ENCODE measurements around the gene PNPLA7. TPM values are rescaled to one million over a fixed set of nuclear protein-coding genes. Genes with fewer than 3 reads are reported as not detected.

The PNPLA7 gene
- total and polyA plus RNA-seq, 2 of the 8 experiments (the other 6 are each of a cell fraction or from before 2014, with no cell fraction given), result 0.35 to 0.47 TPM

- 88% methylated on average over 33 of the region's 33 CpGs; no CpG with 5 or more reads in 1 of the 2 experiments for WGBS, 2 experiments (ENCODE audit: extremely low coverage in 1 of 2, insufficient coverage in 1 of 2, insufficient read length in 1 of 2, insufficient replicate concordance in 2 of 2, low coverage in 1 of 2, low lambda C conversion rate in 2 of 2, missing lambda C conversion rate in 1 of 2)
- Histone ChIP-seq H2BK20ac (ENCODE audit: low read length) (no peak overlapping the region), H2BK5ac (ENCODE audit: low read depth, low read length) (no peak overlapping the region), H3K27ac (ENCODE audit: low read depth, low read length) (no peak overlapping the region), H3K14ac (ENCODE audit: insufficient read length) (no peak overlapping the region), H3K18ac (ENCODE audit: extremely low read depth, low read length) (no peak overlapping the region), H2BK120ac (replicated peaks; ENCODE audit: low read depth, low read length) (no peak overlapping the region), H3K4ac (replicated peaks; ENCODE audit: insufficient read length, low read depth, low read length) (no peak overlapping the region), H4K5ac (ENCODE audit: insufficient read length, low read depth, low read length) (no peak overlapping the region), H3K23me2 (ENCODE audit: low read depth, low read length) (no peaks in the 10 kb centered on the region), H3K9ac (replicated peaks in 1 of 4; ENCODE audit: extremely low read depth in 1 of 4, low read depth in 3 of 4, low read length in 3 of 4) (no peak overlapping the region), H4K8ac (ENCODE audit: extremely low read depth, insufficient read depth, low read length) (no peak overlapping the region), H3K23ac (ENCODE audit: insufficient read length) (no peak overlapping the region), H3K56ac (replicated peaks; ENCODE audit: insufficient read length, low read depth, low read length) (no peak overlapping the region), H3K9me3 (ENCODE audit: insufficient read depth in 2 of 2, low read depth in 1 of 2, low read length in 1 of 2) (no peaks in the 10 kb centered on the region; a peak in 1 of 4 replicates), H2AFZ (ENCODE audit: low read length) (no peak overlapping the region), H3K36me3 (ENCODE audit: control insufficient read depth in 2 of 4, insufficient read depth in 4 of 4, low read length in 3 of 4) (no peaks in the 10 kb centered on the region; a peak in 2 of 8 replicates), H3K4me1 (replicated peaks in 1 of 4; ENCODE audit: control insufficient read depth in 3 of 4, insufficient read depth in 4 of 4, low read length in 3 of 4) (no peaks in the 10 kb centered on the region), H2BK15ac (ENCODE audit: low read length) (no peak overlapping the region), H2BK12ac (ENCODE audit: low read depth, low read length) (no peak overlapping the region), H3K4me2 (ENCODE audit: insufficient read depth in 1 of 2, low read depth in 2 of 2, low read length in 2 of 2) (no peak overlapping the region), H2AK5ac (ENCODE audit: low read depth, low read length) (no peak overlapping the region), H4K20me1 (replicated peaks in 1 of 2; ENCODE audit: control insufficient read depth in 1 of 2, insufficient read depth in 2 of 2, low read length in 2 of 2) (peaks cover 0 to 1% of the 10 kb centered on the region in 2 experiments), H3K27me3 (replicated peaks in 1 of 4; ENCODE audit: control insufficient read depth in 3 of 4, extremely low read depth in 1 of 4, insufficient read depth in 3 of 4, low read length in 3 of 4) (no peaks in the 10 kb centered on the region), H3K79me1 (ENCODE audit: low read depth, low read length) (no peaks in the 10 kb centered on the region), H3K4me3 (ENCODE audit: extremely low read depth in 1 of 4, insufficient read depth in 2 of 4, low read depth in 3 of 4, low read length in 4 of 4) (no peak overlapping the region), H3K79me2 (ENCODE audit: control insufficient read depth in 1 of 2, insufficient read depth in 2 of 2, low read length in 2 of 2) (no peaks in the 10 kb centered on the region), H4K91ac (replicated peaks; ENCODE audit: insufficient read length, low read length) (no peak overlapping the region)
- ChIA-PET CTCF (ENCODE audit: partially characterized antibody) (interaction anchor here (1.0 to 1.7 kb wide), 3 partner anchors 10 to 15 kb away, joined by 4 to 6 read pairs (median 6); no protein-coding TSS in a partner anchor), POLR2A (ENCODE audit: partially characterized antibody) (no interaction called here)
- FAIRE-seq (no peak), DNase-seq (ENCODE audit: low read depth in 1 of 2, low spot score in 2 of 2) (no peak)
- TF ChIP-seq EGR1 (IDR thresholded peaks at IDR 0.05; ENCODE audit: borderline replicate concordance, low read depth, low read length) (peak; percentile 97), USF2 (IDR thresholded peaks at IDR 0.05; ENCODE audit: low read length) (no peak), CBX5 (IDR thresholded peaks at IDR 0.05; ENCODE audit: low read depth, low read length) (no peak), FOSL1 (IDR thresholded peaks at IDR 0.05; ENCODE audit: insufficient read depth, low read depth, low read length) (0 out of 2 replicates have a peak, but pooled peaks have one; percentile 36)
Measured at GRCh38 chr9:137524161-137524980, 25.8 kb downstream of the PNPLA7 start.

Measured in H1 (cell line).